Stimulated activated CD8-positive, alpha-beta memory T cell treated with anti-CD3 and anti-CD28 coated beads, Interleukin-15, amount 100 ng/mL, for 24 hours (primary cell): ENCODE results near the gene ARHGAP22.

ENCODE experiments used
- DNase-seq: peaks from one replicate; pipeline ENCODE4 v3.0.0-alpha.2; 2020; ENCODE audit warnings: low read depth

The ARHGAP22 gene

DNA sequence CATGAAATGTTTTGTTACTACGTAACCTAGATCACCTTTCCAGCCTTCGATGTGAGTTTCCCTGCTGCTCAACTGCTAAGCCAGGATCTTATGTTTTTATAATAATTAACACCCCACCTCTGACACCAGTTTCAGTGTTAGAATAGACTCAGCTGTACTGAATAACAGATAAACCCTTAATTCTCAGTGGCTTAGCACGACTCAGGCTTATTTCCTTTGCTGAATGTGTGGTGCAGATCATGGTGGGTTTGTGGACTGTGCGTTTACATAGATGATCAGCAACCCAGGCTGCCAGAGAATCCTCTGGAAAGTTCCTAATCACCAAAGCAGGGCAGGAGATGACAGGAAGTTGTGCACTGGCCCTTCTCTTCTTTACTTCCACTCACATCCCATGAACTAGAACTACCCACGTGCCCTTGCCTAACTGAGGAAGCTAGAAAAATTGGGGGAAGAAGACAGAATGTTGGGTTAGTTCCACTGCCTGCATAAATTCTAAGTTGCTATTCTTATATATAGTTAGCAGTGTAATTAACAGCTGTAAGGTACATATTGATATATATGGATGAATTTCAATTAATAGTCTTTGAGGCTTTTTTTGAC, 186.6 kb downstream of the ARHGAP22 start:
- DNase-seq: no peak

DNA sequence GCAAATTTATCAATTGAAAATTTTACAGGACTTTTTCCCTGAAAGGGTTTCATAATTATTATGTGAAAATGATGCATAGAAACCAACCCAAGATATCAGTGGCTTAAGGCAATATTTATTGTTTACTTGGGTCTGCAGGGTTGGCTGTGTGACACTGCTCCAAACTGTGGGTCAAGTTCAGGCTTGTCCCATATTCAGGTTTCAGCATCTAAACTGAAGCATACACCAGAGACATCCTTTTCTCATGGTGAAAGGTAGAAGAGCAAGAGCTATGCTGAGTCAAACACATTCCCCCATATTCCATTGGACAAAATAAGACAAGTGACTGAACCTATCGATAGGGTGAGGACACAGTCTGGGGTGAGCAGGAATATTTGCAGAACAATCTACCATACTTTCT, 187.5 kb downstream of the ARHGAP22 start:
- no peak for DNase-seq

DNA sequence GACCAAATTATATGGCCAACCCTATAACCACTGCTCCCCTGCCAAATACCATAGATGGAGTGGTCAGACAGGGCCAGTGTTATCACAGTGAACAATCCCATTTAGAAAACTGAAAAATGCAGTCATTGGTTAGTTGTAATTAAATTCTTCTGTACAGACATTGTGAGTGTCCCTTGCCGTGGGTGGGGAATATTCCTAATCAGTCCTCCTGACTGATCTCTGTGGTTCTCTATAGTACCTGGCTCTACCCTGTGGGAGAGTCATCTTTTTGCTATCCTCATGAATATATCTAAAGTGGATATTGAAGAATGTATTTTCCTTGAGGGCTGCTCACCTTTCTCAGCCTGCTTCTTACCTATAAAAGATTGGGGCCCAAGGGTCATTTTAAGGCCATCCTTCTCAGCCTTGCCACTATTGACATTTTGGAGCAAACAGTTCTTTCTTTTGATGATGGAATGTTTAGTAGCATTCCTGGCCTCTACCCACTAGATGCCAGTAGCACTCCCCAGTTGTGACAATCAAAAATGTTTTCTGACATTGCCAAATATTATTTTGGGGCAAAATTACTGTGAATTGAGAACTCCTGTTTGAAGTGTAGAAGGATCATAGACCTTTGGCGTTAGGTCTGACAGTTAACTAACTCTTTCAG, 188.2 kb downstream of the ARHGAP22 start:
- DNase-seq: no peak

DNA sequence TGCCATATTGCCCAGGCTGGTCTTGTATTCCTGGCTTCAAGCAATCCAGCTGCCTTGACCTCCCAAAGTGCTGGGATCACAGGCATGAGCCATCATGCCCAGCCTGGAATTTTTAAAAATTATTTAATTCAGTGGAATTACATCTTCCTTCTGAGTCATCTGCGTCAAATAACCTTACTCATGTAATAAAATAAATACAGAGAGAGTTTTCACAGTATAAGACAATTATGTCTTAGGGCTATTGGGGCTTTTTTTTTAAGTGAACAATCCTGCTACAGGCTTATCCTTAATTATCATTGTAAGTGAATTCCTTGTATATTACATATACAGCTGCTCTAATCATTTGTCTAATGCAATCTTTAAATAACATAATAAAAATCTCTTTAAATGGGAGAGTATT, 190.1 kb downstream of the ARHGAP22 start:
- no peak for DNase-seq

DNA sequence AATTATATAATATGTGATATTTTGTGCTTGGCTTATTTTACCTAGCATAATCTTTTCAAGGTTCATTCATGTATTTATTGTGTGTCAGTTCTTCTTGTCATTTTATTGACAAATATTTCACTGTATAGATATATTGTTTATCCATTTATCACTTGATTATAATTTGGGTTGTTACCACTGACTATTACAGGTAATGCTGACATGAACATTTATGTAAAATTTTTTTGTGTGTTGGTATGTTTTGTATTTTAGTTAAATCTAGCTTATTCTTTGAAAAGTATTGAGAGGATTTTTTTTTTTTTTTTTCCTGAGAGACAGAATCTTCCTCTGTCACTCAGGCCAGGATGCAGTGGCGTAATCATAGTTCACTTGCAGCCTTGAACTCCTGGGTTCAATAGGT, 190.7 kb downstream of the ARHGAP22 start:
- DNase-seq: no peak

DNA sequence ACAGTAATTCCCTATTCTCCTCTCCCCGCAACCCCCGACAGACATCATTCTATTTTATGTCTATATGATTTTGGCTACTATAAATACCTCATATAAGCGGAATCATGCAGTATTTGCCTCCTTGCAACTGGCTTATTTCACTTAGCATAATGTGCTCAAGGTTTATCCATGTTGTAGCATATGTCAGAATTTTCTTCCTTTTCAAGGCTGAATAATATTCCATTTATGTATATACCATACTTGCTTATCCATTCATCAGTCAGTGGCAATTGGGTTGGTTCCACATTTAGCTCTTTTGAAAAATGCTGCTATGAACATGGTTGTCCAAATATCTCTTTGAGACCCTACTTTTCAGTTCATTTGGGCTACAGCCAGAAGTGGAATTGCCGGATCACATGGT, 191.9 kb downstream of the ARHGAP22 start:
- DNase-seq: no peak

DNA sequence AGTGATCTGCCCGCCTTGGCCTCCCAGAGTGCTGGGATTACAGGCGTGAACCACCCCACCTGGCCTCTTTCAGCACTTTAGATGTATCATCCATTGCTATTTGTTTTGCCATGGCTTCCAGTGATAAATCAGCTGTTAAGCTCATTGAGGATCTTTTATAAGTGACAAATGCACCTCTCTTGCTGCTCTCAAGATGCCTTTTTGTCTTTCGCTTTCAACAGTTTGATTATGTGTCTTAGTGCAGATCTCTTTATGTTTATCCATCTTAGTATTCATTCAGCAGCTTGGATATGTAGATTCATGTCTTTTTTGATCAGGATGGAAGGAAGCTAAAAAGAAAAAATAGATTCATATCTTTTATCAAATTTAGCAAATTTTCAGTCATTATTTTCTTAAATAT, 192.8 kb downstream of the ARHGAP22 start:
- DNase-seq: no peak

DNA sequence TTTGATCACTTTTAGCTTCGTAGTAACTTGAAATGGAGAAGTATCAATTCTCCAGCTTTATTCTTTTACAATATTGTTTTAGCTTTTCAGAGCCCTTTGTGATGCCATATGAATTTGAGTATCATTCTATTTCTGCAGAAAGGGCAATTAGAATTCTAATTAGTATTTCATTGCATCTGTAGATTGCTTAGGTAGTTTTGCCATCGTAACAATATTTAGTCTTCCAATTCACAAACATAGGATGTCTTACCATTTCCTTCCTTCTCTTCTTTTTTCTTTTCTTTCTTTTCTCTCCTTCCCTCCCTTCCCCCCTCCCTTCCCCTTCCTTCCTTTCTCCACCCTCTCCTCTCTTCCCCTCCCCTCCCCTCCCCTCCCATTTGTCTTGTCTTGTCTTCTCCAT, 193.4 kb downstream of the ARHGAP22 start:
- no peak for DNase-seq

DNA sequence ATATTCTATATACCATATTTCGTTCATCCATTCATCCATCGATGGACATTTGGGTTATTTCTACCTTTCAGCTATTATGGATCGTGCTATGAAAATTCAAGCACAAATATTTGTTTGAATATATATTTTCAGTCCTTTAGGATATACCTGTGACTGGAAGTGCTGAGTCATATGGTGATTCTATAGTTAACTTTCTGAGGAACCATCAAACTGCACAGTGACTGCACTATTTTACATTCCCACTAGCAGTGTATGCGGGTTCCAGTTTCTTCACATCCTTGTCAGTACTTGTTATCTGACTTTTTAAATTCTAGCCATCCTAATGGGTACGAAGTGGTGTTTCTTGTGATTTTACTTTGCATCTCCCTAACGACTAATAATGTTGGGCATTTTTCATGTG, 194.4 kb downstream of the ARHGAP22 start:
- no peak for DNase-seq

DNA sequence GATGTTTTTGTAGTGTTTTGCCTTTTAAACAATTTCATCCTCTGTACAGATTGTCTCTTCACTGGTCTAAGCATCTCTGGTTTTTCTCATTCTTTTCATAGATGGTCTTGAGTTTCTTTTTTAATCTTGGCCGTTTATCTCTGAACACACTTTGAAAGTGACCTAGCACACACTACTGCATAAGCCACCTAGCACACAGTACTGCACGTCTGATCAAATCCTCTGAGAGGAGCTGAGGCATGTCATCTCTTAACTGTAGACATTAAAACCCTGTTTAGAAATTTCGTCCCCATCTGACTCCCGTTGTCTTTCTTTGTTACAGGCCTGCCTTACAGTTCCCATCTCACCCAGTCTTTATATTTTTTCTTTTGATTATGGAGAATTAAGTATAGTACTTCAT, 198.2 kb downstream of the ARHGAP22 start:
- DNase-seq: no peak

DNA sequence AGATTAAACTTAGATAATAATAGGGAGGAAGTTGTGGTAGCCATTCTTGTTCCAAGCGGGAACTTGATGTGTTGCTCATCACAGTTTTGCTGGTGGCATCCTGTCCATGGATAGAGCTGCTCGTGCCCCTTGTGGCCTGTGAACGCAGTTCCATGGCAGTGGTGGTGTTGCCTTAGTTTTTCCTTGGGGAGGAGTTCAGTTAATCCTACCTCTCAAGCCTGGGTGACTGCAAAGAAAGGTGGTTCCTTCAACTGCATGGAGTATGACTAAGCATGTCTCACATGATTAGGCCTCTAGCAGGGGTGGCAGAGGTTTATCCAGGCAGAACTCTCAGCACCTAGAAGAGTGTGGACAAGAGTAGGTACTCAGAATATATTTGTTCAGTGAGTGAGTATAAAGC, 198.7 kb downstream of the ARHGAP22 start:
- no peak for DNase-seq

DNA sequence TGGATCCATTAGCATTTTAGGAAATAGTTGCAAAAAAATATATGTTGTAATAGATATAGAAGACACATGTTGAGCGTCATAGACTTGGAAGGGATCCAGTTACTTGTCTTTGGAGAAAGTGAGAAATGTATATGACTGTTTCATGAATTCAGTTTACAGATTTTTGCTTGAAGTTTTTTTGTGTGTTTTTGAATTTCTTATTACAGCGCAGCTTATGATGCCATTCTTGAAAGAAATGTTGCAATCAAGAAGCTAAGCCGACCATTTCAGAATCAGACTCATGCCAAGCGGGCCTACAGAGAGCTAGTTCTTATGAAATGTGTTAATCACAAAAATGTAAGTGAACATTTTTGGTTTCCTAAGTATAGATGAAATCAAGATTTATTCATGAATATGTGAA, 200.2 kb downstream of the ARHGAP22 start:
- DNase-seq: no peak

DNA sequence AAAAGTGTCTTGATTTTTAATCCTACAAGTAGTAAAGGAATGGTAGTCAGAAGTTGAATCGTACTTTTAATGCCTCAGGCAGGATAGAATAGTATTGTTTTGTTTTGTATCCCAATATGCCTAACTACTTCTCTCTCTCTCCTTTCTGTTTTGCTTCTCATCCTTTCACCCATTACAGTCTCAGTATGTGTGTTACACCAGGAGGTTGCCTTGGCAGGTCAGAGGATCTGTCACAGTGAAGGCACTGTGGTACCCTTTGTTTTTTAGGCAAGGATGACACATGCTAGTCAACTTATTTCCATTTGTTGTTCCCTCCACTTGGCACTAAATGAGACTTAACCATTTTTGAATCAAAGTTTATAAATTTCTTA, 204.0 kb downstream of the ARHGAP22 start:
- DNase-seq: no peak

DNA sequence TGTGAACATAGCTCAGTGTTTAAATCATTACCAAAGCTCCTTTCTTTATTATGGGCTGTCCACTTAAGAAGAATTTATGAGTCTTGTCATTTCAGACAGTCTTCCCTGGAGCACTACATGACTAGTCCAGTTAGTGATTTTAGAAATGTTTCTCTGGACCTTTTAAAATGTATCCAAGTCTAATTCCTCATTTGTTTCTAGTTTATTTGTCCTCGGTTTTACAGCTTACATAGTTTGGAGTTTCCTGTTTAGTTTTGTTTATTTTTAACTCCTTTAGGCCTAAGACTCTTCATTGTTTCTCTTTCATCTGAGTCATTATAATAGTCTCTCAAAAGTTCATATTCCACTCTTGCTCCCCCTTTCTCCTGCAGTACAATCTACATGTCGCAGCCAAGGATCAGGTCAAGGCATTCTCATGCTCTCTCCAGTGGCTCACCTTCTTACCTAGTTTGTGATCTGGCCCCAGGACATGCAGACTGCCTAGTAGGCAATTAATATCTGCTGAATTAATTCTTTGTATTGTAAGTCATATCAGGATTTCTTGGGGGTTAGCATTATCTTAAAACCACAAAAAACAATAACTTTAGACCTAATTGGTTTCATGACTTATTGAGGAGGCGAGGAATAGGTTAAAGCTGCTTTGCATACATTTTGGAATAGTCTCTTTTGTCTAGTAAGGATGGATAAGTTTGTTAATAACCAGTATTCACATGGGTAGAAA, 204.6 kb downstream of the ARHGAP22 start:
- DNase-seq: no peak

DNA sequence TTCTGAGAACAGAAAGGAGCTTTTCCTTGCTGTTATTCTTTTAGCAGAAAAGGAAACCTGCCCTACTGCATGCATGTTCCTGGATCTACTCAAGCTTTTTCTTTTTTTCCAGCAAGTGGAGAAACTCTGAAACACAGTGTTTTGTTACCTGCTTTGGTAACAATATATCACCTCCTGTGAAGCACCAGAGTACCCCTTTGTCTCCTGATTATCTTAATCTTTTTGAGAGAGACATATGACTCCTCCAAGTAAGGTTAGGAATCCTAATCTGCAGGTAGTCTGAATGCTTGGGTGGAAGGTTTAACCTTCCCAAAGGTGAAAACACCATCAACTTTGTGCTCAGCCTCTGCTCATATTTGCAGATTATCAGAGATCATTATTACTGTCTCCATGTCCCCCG, 205.3 kb downstream of the ARHGAP22 start:
- no peak for DNase-seq

DNA sequence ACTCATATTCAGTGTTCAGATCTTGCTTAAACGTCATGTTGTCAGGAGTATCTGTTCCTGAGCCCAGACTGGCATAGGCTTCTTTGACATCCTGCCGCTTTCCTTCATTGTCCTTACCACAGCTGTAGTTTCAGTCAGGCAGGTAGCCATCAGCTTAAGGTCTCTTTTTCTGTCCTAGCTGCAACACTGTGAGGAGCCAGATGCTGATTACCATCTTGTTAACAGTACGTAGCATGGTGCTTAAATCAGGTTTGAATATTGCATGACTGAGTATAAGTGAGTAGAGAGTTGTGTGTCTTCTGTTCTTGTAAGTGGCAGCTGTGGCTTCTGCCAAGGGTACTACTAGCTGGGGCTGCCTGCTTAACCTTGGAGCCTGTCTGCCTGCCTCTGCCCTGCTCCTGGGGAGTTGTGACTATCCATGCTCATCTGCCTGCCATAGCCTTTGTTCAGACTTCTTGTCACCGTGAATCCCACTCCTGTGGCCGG, 205.8 kb downstream of the ARHGAP22 start:
- DNase-seq: no peak

DNA sequence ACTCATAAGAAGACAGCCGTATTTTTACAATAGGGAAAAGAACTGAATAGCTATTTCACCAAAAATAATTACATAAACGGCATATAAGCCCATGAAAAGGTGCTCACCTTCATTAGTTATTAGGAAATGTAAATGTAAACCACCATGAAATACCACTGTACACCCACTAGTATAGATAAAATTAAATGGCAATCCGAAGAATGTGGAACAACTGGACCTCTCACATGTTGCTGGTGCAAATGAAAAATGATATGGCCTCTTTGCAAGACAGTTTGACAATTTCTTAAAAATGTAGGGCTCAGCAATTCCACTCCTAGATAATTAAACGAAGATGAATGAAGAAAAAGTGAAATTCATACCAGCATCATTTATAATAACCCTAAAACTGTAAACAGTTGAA, 206.6 kb downstream of the ARHGAP22 start:
- DNase-seq: no peak
